Right renal cortex interstitium (tissue), 3 donors: ENCODE measurements around the gene NOL4L. TPM values are rescaled to one million over a fixed set of nuclear protein-coding genes. Genes with fewer than 3 reads are reported as not detected.

Experiments used
- DNase-seq, 3 donors: peaks; one replicate each; pipeline ENCODE4 v3.0.0-alpha.2; 2013; ENCODE audit warnings: low read depth in 3 of 3, low spot score in 2 of 3
- polyA plus RNA-seq, 3 donors: library from polyadenylated mRNA; unstranded; fragments of 120-200 nt; gene quantifications; one replicate each; pipeline ENCODE4 v1.2.1, GENCODE V29; 2013; ENCODE audit not compliant: insufficient read length in 3 of 3

NOL4L gene
- polyA plus RNA-seq, 3 donors: 42.5 to 47.7 (median 43.3) TPM

DNA sequence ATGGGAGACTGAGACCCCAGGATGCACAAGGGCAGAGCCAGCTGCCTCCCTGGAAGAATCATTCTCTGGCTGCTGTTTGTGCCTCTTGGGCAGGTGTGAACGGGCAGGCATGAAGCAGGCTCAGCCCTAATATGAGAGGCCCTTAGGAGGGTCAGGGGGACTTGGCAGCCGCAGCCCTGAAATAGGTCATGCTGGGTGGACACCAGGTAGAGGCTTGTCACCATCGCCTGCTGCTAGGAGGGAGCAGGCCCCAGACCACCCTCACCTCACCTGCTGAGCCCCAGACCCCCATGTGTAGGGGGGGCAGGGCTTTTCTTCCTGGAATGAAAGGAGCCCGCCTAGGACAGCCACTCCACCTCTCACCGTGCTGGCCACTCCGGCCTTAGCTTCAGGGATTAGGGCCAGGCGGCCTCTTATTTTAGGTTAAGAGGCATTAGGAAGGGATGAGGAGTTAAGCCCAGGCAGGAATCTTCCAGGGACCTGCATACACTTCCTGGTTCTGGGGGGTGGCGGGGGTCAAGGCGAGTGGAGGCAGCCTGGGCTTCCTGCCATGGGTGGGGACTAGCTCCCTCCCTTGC is 134.6 kb downstream of the NOL4L start:
- DNase-seq: no peak

DNA sequence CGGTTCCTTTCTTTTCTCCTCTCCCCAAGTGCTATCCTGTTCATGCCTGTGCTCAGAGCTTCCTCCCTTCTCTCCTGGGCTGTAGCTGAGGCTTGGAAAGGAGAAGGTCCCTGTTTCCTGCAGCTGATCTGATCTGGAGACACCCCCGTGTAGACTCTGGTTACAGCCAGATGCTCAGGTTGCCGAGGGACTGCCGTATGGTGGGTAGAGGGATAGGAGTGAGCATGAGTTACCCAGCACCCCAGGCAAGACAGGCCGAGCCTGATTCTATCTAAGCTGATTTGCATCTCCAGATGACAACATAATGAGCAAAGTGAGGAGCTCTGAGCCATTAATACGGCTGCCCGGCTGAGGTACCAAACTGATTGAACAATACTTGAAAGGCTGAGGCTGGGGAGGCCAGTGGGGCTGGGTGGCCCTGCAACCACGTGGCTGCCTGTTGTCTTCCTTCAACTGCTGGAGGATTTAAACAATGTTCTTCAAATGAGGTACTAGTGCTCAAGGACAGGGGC is 135.2 kb downstream of the NOL4L start:
- DNase-seq: no peak

DNA sequence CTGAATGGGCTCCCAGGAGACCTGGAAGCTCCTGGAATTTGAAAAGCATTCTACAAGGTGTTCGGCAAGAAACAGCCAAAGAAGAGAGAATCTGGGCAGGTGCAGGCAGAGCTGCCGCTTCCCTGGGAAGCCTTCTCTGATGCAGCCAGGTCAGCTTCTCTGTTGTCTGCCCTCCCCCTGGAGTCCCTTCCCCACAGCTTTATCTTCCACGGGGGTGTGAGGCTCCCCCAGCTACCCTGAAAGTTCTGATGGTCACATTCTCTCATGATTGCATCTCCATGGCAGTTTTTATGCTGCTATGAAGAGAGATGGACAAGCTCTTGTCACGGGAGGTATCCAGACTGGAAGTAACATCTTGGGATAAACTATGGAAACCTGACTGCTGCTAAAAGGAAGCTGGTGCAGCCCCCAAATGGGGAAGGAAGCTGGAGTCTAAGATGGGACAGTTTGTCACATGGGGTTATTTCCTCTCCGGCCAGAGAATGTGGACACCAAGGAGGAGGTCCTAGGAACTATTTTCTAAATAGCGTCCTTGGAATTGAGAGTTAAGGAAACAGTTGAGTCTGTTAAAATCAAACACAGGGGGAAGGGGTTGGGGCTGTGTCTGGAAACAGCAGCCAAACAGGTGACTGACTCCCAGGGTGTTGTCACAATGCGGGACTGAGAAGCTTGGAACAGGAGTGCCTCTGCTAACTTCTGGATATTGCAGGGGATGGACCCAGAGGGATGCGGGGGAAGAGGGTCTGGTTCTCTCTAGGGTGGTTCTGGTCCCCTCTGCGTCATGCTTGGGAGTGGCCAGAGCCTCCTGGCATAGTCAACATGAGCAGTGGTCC is 135.9 kb downstream of the NOL4L start:
- DNase-seq: no peak

DNA sequence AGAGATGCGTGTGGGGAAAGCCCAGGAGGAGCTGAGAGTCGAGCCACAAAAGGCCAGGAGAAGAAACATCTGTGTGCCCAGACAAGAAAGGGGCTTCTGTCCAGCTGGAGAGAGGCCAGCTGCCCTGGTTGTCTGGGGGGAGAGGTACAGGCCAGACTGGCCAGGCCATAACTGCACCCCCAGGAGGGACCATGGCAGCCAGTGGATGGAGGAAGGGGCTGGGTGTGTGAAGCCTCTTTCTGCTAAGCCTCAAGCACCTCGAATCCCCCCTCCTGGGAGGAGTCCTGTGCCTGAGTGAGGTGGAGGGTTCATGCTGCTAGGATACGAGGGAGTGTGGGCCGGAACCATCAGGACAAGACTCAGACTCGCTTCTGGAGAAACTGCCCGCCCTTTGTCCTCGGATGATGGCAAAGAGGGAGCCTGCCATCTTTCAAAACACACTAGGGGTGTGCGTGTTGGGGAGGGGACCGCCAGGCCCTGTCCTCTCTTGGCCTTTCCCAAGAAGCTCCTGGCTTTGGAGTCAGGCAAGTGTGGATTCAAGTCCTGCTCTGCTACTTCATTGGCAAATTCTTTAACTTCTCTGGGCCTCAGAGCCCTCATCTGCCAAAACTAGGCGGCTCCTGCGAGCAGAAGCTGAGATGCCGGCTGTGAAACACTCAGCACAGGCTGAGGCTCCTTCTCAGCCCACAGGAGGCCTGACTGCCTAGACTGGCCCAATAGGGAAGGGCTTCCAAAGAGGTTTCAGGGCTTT is 136.7 kb downstream of the NOL4L start:
- no peak for DNase-seq

DNA sequence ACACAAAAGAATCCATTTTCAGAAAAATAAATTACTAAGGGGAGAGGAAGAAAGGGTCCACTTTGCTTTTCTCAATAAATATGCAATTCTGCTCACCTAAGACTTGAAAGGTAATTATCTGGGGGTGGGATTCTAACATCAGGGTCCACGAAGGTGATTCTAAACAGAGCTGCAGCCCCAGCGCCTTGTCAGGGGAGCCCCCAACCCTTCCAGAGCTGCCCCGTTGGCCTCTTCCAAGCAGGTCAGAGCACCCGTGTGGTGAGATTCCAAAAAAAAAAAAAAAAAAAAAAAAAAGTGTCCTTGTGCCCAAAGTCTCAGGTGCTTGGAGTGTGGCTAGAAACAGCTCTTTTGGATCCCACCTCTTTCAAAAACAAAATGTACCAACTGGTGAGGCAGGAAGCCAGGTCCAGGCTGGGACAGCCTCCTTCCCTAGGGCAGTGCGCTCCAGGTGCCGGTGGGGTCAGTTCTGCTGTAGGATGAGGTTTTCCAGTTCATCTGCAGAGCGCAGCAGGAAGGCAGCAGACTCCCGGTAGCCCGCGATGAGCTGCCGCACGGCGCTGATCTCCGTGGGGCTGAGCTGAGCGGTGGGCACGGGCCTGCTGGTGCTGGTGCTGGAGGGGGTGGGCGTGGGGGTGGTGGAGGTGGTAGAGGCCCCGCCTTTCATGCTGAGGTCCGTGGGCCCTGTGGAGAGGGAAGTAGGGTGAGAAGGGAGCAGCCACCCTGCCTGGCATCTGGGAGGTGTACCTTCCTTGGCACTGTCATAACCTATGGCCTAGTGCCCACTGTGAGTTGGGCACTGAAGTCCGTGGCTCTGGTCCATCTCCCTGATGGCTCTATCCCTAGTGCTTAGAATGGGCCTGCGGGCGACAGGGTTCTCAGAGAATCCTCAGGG is 137.8 kb downstream of the NOL4L start:
- DNase-seq: no peak

DNA sequence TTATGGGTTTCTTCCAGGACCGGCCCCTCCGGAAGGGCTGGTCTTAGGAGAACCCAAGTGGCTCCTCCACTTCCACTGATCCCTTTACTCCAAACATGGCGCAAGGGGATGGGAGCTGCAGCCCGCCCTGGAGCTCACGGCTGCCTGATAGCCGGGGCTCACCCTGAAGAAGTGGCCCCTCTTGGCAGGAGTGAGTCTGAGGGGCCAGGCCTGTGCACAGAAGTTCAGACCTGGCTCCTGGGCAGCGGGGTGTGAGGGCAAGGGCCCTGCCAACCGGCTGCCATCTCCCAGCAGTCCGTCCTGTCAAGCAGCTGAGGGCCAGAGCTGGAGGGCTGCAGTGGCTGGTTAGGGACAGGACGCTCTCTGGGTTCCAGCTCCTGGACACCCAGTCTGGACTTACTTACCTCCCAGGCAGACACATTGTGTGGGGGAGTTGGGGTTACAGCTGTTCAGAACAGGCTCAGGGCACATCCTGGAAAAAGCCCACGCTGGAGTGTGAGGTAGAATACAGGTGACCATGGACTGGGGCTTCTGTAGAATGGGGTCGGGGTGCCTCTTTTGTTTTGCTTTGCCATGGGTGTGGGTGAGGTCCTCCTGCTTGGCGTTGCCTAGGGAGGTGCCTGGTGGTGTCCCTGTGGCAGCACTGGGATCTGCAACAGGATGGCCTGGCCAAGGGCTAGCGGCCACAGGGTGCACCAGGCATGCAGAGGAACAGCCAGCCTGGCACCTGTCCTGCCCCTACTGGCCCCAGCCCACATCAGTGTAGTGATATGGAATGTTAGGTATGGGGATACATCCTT is 138.6 kb downstream of the NOL4L start:
- no peak for DNase-seq

DNA sequence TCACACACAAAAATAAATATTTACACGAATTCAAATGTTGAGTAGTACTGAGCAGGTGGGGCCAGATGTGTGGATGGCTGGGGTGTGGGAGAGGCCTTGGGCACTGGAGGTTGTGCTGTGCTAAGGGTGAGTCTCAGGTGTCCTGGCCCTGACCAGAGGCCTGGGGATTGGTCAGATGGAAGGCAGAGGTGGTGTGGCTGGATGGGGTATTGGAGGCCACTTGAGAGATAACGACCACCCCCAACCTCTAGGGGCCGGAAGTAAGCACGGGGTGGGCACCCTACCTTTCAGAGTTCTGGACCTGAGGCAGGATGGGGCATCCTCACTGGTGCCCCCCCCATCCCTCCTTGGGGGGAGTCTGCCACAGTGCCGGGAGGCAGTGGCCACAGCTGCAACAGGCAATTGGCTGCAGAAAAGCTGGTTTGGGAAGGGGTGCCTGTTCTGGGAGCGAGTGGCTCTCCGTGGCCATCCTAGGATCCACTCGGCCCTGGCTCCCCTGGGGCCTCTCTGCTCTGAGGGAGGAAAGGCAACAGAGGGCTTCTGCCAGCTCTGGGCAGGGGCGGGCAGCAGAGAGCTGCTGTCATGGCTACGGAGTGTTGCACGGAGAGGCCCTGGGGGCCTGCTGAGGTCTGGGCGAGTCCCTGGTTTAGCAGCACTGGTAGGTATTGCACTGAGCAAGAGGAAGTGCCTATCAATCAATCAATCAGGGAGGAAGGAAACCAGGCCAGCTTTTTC is 139.4 kb downstream of the NOL4L start:
- DNase-seq: no peak

DNA sequence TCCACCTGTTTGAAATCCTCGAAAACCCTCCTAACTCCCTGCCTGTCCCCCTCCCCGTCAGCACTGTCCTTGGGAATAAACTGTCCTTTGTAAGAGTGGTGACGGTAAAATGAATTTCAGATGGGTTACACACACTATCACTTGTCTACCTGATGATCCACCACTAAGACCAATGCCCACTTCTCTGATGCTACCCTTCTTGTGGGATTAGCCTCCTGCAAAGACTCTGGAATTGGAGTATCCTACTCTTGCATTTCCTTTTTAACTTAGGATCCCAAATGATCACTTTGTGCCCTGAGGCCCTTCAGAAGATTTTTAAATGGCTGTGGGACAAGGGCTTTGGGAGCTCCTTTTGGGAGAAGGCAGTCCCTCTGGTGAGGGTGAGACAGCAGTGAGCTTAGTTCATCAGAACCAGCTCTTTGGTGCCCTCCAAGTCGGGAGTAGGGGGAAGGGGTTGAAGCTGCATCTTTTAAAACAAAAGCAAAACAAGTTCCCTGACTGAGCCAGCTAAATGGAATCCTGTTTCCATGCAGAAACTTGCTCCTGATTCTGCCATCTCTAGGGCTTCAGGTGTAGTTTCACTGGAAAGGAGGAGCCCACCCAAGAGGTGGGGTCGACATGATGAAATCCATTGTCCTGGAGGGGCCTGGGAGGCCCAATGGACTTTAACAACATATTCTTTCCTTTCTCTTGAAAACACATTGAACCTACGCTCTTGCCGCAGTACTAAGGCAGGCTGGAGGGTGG is 140.5 kb downstream of the NOL4L start:
- DNase-seq: no peak

DNA sequence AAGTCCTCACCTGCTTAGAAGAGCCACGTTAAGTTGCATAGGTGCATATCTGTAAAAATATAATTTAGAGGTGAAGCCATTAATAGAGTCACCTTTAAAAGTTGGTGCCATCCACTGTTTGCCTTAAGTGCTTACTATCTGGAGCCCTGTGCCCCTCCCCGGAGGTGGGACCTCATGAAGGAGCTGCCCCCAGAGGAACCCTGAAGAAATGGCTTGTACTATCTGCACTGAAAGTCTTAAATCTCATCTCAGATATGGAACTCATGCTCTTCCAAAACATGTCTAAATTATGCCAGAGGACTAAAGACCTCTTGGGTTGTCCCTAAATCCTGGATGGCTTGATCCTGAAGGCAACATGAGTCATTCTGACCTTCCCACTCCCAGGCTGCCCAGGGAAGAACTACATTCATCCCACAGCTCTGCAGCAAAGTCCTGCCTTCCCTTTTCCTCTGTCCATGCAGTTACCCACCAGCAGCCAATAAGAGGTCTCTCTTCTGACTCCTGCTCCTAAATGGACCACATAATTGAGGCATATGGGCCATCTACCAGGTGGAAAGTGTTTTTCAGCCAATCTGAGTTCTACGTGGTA is 141.7 kb downstream of the NOL4L start:
- no peak for DNase-seq

DNA sequence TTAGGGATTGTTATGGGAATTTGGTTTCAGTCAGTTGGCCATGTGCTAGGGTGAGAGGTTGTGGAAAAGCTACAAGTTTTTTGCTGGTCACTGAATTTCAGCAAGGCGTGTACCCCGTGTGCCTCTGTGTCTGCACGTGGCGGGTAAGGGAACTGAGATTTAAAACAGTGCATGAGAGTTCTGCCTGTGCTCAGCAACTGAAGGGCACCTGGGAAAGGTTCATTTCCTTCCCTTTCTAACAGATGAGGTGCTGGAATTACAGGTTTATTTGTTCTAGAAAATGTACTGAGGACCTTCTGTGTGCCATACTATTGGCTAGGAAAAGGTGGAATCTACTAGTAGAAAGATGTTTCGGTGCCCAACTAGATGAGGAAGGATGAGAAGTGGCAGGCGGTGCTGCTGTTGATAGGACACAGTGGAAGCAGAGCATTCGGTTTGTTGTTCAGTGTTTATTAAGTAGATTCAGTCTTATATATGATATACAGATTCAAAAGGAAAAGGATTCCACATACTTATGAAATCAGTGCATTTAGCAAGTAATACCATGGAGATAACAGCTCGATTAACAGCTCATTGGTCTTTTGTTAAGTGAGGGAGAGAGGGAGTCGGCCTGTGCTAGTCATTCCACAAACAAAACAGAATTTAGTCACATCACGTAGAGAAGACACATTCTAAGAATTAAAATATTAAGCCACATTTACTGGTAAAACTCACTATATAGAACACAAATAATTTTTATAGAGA is 142.3 kb downstream of the NOL4L start:
- no peak for DNase-seq

DNA sequence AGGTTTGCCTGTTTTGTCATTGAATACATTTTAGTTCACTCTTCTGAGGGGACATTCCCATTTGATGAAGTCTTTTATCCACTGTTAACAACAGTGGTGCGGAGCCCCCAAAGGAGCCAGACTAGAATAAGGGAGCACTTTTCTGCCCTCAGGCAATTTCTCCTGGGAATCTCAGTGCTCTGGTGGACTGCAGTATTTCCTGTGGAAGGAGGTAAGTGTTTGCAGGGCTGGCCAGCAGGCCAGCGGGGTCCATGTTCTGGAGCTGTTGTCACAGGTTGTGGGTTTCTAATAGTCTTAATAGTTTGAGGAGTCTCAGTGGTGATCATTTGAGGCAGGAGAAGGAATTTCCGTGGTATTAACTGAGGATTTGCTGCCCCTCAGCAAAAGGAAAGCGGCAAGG is 143.5 kb downstream of the NOL4L start:
- DNase-seq: no peak

DNA sequence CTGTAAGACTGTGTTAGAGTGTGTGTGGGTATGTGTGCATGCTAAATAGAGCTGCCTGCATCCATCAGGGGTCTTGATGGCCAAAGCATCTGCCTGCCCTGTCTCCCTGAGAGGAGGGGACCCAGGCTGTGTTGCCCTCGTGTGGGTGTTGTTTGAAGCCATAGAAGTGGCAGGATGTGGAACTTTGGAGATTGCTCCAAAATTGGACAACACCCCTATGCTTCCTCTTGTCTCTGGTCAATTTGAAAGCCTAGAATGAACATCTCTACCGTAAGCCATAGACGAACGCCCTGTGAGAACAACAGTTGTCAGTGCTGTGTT is 144.4 kb downstream of the NOL4L start:
- DNase-seq: no peak

DNA sequence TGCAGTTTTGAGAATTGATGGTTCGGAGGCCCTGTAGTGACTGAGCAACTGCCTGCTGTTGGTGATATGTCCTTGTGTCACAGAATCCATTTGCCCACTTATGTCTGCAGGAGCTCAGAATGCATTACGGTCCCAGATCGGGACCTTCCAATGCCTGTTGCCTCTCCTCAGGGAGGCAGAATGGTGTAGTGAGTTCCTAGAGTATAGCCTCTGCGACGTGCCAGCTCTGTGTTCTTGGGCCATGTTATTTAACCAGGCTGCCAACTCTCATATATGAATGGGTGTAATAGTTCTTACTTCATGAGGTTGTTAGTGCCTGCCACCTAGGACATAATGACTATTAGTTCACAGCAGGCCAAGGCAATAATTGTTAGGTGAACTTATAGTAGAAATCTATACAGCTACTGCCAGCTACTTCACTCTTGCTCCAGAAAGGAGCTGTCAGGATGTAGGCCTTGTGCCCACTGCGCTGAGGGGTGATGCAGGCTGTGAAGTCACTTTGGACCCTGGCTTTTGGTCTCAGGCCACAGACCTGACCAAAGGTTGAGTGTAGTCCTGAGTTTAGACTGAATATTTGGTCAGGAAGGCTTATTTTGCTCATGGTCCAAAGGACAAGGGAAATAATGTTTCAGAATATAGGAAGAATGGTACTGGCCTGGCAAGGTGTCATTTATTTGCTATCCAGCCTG is 144.9 kb downstream of the NOL4L start:
- no peak for DNase-seq

DNA sequence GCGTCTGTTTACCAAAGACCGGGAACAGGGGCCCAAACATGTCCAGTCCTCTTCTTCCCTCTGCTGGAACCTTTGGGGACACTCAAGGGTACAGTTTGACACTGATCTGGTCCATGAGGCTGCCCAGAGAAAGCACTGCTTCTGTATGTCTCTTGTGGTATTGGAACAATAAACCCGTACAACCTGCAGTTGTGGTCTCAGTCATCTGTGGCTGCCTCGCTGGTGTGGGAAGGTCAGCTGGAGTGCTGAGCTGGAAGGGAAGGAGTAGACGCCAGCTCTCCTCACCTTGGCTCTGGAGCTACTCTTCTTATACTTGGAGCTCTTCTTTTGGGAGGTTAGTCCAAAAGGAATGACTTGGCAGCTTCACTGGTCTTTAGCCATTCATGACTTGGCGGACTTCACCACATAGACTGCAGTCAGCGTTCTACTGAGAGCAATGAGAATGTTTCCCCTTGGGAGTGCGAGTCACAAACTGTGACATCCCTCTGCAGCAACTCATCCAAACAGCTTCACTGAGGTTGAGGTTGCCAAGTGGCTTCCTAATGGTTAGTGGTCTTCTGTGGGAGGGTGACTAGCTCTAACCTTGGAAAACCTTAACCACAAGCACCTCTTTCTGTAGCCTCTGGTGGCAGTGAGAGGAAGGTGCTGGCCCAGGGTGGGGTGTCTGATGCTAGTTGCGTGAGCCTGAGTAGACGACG is 145.9 kb downstream of the NOL4L start:
- DNase-seq: no peak

DNA sequence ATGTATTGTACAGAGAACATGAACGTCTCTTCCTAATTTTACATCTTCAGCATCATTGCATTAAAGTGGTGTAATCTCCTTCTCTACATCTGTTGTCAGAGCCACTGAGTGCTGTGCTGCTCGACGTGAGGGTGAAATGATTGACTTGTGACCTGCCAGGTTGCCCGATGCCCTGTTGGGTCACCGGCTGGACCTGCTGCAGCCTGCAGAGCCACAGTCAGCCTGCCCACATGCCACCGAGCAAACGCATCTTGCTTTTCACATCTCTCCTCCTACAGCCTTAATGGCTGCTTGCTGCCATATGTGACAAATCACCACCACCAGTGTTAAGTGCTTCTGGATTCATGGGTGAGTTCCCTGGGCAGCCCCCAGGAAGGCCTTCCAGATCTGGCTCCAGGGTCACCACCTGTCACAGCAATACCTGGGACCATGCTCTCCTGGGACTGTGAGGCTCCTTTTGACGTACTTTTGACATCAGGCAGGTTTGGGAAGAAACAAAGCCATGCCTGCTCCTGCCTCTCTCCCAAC is 146.7 kb downstream of the NOL4L start:
- DNase-seq: no peak
